Measurements from ENCODE around the gene EHHADH. TPM values are rescaled to one million over a fixed set of nuclear protein-coding genes. Genes with fewer than 3 reads are reported as not detected.
"Not testable (repeated sequence)": the region's sequence is repeated elsewhere in the genome, so short reads cannot be mapped to it uniquely, and the experiment has no call there.

Gene EHHADH
- total and polyA plus RNA-seq, 2 of the 13 experiments (the other 11 are each of a cell fraction or from before 2014, with no cell fraction given) = 14.5 to 38.9 TPM

DNA sequence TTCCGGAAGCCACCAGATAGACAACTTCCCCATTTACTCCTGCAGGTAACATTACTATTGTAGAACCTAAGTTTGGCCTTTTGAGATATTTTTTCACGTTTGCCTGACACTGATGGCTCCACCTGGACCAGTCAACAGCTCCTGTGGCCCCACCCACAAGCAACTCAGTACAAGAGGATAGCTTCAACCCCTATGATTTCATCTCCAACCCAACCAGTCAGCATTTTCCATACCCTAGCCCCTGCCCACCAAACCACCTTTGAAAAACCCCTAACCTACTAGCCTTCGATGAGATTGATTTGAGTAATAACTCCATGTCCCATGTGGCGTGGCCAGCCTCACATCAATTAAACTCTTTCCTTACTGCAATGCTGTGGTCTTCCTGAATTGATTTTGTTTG, 950 bp upstream of the EHHADH start:
- CTCF ChIA-PET (ENCODE audit: low intra/inter-chr PET ratio, low total read pairs) = no interaction called here
- Histone ChIP-seq H3K36me3 (replicated peaks in 1 of 2; ENCODE audit: control insufficient read depth in 1 of 2, insufficient read depth in 2 of 2, low read length in 2 of 2) (no peaks in the 10 kb centered on the region), H4K20me1 (ENCODE audit: insufficient read depth, low read length) (no peaks in the 10 kb centered on the region), H3K9me3 (ENCODE audit: low read length) (no peaks in the 10 kb centered on the region), H2AFZ (ENCODE audit: low read length) (peak overlapping the region; percentile 99), H3K27ac (ENCODE audit: extremely low read length, insufficient read depth, low read length) (no peak overlapping the region), H3K9ac (ENCODE audit: insufficient read depth, low read depth, low read length) (no peak overlapping the region), H3K4me1 (ENCODE audit: insufficient read depth, low read length) (peaks cover 42% of the 10 kb centered on the region), H3K4me3 (replicated peaks in 1 of 3; ENCODE audit: insufficient read depth in 1 of 3, low read depth in 2 of 3, low read length in 3 of 3) (no peak overlapping the region), H3K27me3 (ENCODE audit: control insufficient read depth in 1 of 2, insufficient read depth in 2 of 2, low read length in 2 of 2) (peaks cover 0 to 2% of the 10 kb centered on the region in 2 experiments; a peak in 2 of 5 replicates), H3K79me2 (ENCODE audit: insufficient read depth, low read length) (peaks cover 24% of the 10 kb centered on the region), H3K4me2 (ENCODE audit: low read depth, low read length) (peak overlapping the region; percentile 89)
- FAIRE-seq = no peak
- WGBS (ENCODE audit: low lambda C conversion rate) = 79% methylated on average over 4 of the region's 4 CpGs
- in situ Hi-C loops (cut with HindIII; ENCODE audit: extremely low pct_ligation_motif_present, low pct_unique_long_range_greater_than_20kb) = no loop called here
- POLR2A ChIA-PET = interaction anchor here (1.1 to 1.5 kb wide), 2 partner anchors 15 to 54 kb away, joined by 3 to 4 read pairs; no protein-coding TSS in a partner anchor
- DNase-seq (ENCODE audit: low spot score) = no peak
- intact Hi-C loops (cut with micrococcal nuclease; ENCODE audit: unreplicated experiment) = loop anchor here (2.0 kb wide), 1 partner anchor 26 kb away; no protein-coding TSS in a partner anchor
- TF ChIP-seq MAFF (IDR thresholded peaks at IDR 0.05; ENCODE audit: low read depth, low read length) (0 out of 2 replicates have a peak, but pooled peaks have one; percentile 5), MAFK (conservative IDR thresholded peaks at IDR 0.05 in 1 of 2, IDR thresholded peaks at IDR 0.05 in 1 of 2; ENCODE audit: low read length in 2 of 2) (peak; percentile 15 to 26; a peak in 2 of 4 replicates), ATF7-NPFF (CRISPR knock-in tag; IDR thresholded peaks at IDR 0.05; ENCODE audit: low read depth) (no peak)
- no TSS peak for BruUV-seq (replicated peaks)
- ATAC-seq = no peak

- H3K79me2 ChIP-seq (ENCODE audit: insufficient read depth, low read length) = peaks cover 30% of the 10 kb centered on the region
- POLR2A ChIA-PET = interaction anchor here (0.6 to 1.1 kb wide), 2 partner anchors 10 to 17 kb away, joined by 3 to 5 read pairs; no protein-coding TSS in a partner anchor
- H3K9ac ChIP-seq (ENCODE audit: insufficient read depth, low read depth, low read length) = peak overlapping the region; percentile 98
- peak overlapping the region; percentile 54 to 98 (median 94) for H3K4me3 ChIP-seq (replicated peaks in 1 of 3; ENCODE audit: insufficient read depth in 1 of 3, low read depth in 2 of 3, low read length in 3 of 3)
- H3K36me3 ChIP-seq (replicated peaks in 1 of 2; ENCODE audit: control insufficient read depth in 1 of 2, insufficient read depth in 2 of 2, low read length in 2 of 2); BruUV-seq (replicated peaks); H3K27me3 ChIP-seq (ENCODE audit: control insufficient read depth in 1 of 2, insufficient read depth in 2 of 2, low read length in 2 of 2); CTCF ChIA-PET (ENCODE audit: low intra/inter-chr PET ratio, low total read pairs); H2AFZ ChIP-seq (ENCODE audit: low read length); H3K9me3 ChIP-seq (ENCODE audit: low read length); intact Hi-C loops (cut with micrococcal nuclease; ENCODE audit: unreplicated experiment); H4K20me1 ChIP-seq (ENCODE audit: insufficient read depth, low read length); in situ Hi-C loops (cut with HindIII; ENCODE audit: extremely low pct_ligation_motif_present, low pct_unique_long_range_greater_than_20kb); TF ChIP-seq SOX13 (IDR thresholded peaks at IDR 0.05): not testable (repeated sequence)
- 0% methylated on average over 4 of the region's 4 CpGs for WGBS (ENCODE audit: low lambda C conversion rate)
- ATAC-seq (peak; percentile 30), FAIRE-seq (peak; percentile 34), DNase-seq (ENCODE audit: low spot score) (peak; percentile 91)
- H3K4me2 ChIP-seq (ENCODE audit: low read depth, low read length) = peak overlapping the region; percentile 83
- peaks cover 51% of the 10 kb centered on the region for H3K4me1 ChIP-seq (ENCODE audit: insufficient read depth, low read length)
- H3K27ac ChIP-seq (ENCODE audit: extremely low read length, insufficient read depth, low read length) = peak overlapping the region; percentile 99
- TF ChIP-seq NCOA2 (CRISPR knock-in tag; IDR thresholded peaks at IDR 0.05) = peak; percentile 17; the same call in 1 of the 2 replicates
- peak; percentile 78; the same call in 1 of the 2 replicates for TF ChIP-seq ZNF281 (CRISPR knock-in tag; IDR thresholded peaks at IDR 0.05; ENCODE audit: borderline replicate concordance)
- peak; percentile 42; the same call in 1 of the 2 replicates for TF ChIP-seq ISL2 (CRISPR knock-in tag; IDR thresholded peaks at IDR 0.05)
- peak; percentile 47; the same call in 1 of the 2 replicates for TF ChIP-seq CHD4 (IDR thresholded peaks at IDR 0.05; ENCODE audit: borderline replicate concordance, low read length)
- peak; percentile 57 for TF ChIP-seq GATAD2A (CRISPR knock-in tag; IDR thresholded peaks at IDR 0.05)
- 0 out of 2 replicates have a peak, but pooled peaks have one; percentile 30 for TF ChIP-seq PITX1 (CRISPR knock-in tag; IDR thresholded peaks at IDR 0.05)
- TF ChIP-seq MED1 (CRISPR knock-in tag; IDR thresholded peaks at IDR 0.05) = peak; percentile 43; the same call in 1 of the 2 replicates
- TF ChIP-seq SOX13 (CRISPR knock-in tag; conservative IDR thresholded peaks at IDR 0.05 in 1 of 2, IDR thresholded peaks at IDR 0.05 in 1 of 2) = peak in 1 of 2 experiments; percentile 35; a peak in 1 of 4 replicates
- peak; percentile 49 for TF ChIP-seq KDM6A (CRISPR knock-in tag; IDR thresholded peaks at IDR 0.05; ENCODE audit: low read depth)
- peak; percentile 34; the same call in 1 of the 2 replicates for TF ChIP-seq POLR2AphosphoS5 (IDR thresholded peaks at IDR 0.05; ENCODE audit: low read depth, low read length)
- TF ChIP-seq, protein P1, sequence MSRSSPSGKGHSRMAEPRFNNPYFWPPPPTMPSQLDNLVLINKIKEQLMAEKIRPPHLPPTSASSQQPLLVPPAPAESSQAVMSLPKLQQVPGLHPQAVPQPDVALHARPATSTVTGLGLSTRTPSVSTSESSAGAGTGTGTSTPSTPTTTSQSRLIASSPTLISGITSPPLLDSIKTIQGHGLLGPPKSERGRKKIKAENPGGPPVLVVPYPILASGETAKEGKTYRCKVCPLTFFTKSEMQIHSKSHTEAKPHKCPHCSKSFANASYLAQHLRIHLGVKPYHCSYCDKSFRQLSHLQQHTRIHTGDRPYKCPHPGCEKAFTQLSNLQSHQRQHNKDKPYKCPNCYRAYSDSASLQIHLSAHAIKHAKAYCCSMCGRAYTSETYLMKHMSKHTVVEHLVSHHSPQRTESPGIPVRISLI (CRISPR knock-in tag; IDR thresholded peaks at IDR 0.05; ENCODE audit: borderline replicate concordance) = peak; percentile 67; the same call in 1 of the 2 replicates
Observed at GRCh38 chr3:185253133-185253532, 716 bp downstream of the EHHADH start.
